Fibroblast of the aortic adventitia (primary cell): ENCODE results near the gene SLC6A2. TPM values are rescaled to one million over a fixed set of nuclear protein-coding genes. Genes with fewer than 3 reads are reported as not detected.

Experiments
- DNase-seq: peaks from one replicate; pipeline ENCODE4 v3.0.0-alpha.2; 2010; ENCODE audit warnings: low read depth
- H3K4me3 ChIP-seq: 2 replicates; pipeline ENCODE4 v1.5.1; 2011; ENCODE audit warnings: low read depth, mild to moderate bottlenecking, control low read depth, low read length, moderate library complexity
- total RNA-seq: library from RNA; depleted of rRNA; stranded (reverse); fragments of >200 nt; gene quantifications from 2 replicates; pipeline ENCODE4 v1.2.3, GENCODE V29; 2012; ENCODE audit warnings: low replicate concordance
- TF ChIP-seq, protein P1 (sequence below): IDR thresholded peaks from 2 replicates; pipeline ENCODE4 v1.5.1; 2011; ENCODE audit warnings: mild to moderate bottlenecking, low read length, control low read depth, inconsistent platforms; ENCODE audit not compliant: insufficient read depth

Gene SLC6A2
- total RNA-seq, 1 donor, result not detected

DNA sequence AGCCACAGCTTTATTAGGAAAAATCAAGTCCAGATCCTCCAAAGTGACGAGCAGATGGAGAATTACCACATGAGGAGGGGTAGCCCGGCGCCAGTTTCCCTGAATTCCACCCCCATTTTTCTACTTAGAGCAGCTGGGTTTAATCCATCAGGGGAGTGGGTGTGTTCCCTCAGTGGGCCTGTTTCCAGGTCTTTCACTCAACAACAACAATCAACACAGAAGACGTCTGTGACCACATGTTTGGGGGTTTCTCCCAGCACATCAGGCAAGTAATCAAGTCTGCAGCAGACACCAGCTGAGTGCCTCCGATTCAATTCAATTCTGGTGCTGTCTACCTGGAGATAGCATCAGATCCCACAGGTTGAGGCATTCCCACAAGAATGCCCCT, 6.8 kb downstream of the SLC6A2 start:
- TF ChIP-seq, protein P1, sequence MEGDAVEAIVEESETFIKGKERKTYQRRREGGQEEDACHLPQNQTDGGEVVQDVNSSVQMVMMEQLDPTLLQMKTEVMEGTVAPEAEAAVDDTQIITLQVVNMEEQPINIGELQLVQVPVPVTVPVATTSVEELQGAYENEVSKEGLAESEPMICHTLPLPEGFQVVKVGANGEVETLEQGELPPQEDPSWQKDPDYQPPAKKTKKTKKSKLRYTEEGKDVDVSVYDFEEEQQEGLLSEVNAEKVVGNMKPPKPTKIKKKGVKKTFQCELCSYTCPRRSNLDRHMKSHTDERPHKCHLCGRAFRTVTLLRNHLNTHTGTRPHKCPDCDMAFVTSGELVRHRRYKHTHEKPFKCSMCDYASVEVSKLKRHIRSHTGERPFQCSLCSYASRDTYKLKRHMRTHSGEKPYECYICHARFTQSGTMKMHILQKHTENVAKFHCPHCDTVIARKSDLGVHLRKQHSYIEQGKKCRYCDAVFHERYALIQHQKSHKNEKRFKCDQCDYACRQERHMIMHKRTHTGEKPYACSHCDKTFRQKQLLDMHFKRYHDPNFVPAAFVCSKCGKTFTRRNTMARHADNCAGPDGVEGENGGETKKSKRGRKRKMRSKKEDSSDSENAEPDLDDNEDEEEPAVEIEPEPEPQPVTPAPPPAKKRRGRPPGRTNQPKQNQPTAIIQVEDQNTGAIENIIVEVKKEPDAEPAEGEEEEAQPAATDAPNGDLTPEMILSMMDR, result no peak
- no peak for DNase-seq
- H3K4me3 ChIP-seq, result no peak overlapping the region

DNA sequence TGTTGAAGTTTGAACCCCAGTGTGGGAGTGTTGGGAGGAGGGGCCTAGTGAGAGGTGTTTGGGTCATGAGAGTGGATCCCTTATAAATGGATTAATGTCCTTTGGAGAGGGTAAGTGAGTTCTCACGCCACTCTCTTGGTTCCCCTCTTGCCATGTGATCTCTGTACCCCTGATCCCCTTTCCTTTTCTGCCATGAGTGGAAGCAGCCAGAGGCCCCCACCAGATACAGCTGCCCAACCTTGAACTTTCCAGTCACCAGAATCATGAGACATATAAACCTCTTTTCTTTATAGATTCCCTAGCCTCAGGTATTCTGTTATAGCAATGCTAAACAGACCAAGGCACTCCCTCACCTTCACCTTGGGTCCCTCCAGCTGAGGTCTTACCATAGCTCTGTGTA, 7.4 kb downstream of the SLC6A2 start:
- TF ChIP-seq, protein P1, result no peak
- DNase-seq, result no peak
- no peak overlapping the region for H3K4me3 ChIP-seq

DNA sequence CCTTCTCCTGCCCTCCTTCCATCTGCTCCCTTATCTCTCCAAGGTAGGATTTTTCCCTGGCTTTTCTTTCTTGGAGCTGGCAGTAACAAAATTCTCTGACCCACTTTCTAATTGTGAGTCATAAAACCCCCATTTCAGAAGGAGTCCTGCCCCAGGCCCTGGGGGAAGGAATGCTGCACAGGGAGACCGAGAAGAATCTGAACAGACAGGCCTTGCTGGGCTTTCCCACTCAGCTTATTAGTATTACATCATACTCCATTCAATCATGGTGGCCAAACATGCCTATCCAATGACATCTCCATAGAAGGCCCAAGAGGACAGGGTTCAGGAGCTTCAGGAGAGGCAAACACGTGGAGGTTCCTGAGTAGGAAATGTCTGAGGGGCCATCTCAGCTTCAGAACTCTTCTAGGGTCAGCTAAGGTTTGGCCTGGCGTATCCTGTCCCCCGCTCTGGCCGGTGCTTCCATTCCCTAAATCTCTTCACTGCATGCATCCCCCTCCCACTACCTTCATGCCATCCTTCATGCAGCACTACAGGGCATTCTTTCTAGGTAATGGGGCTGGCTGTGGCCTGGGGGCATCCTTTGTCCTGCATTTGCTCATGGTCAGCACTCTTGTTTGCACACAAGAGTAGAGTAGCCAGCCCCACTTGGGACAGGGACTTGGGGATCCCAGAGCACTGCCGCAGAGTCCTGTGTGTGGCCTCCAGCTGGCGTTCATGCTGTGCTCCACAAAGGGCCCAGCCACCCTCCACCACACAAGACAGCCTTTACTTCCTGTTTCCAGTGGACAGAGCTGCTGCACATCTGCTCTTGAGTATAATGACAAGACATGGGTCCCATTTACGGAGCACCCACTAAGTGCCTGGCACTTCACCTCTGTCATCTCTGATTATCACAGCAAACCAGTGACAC, 8.2 kb downstream of the SLC6A2 start:
- no peak for DNase-seq
- H3K4me3 ChIP-seq, result no peak overlapping the region
- TF ChIP-seq, protein P1, result no peak

DNA sequence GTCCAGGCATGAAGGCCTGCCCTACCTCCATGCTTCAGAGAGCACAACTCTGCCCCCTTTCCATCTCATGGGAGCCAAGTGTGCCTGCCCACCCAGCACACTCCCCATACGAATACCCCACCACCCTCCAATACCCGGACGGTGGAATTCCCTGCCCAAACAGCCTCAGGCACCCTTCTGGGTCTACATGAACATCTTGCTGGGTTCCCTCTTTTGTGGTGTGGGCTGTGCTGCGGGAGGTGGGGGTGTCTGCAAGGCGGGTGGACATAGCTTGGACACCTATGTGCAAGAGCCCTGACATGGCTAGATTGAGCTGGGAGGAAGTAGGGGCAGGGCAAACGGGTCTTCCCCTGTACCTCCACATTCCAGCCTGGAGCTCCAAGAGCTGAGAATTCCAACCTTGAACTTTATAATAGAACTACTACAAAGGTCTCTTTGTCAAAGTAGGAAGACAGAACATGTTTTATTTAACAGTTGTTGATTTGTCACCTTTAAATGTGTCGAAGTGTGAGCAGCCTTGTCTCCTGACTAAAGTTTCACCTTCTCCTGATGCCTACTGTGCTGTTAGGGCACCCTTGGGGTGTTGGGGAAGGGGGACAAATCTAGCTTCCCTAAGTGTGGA, 9.1 kb downstream of the SLC6A2 start:
- DNase-seq, result no peak
- TF ChIP-seq, protein P1, result no peak
- no peak overlapping the region for H3K4me3 ChIP-seq

DNA sequence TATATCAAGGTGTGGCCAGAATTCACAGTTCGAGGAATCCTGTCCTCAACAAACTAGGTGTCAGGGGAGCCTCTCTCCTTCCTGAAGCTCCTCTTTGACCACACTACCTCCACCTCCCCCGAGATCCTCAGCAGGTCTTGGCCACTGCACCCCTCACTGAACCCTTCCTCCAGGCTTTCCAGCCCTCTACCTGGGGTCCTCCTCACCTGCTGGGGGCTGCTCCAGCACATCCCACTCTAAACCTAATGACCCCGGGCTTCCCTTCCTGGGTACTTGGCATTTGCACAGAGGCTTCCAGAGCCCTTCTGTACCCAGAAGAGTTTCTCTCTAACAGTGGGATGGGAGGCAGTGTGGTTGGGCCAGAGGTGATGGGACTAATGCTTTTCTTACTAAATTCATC, 9.7 kb downstream of the SLC6A2 start:
- no peak overlapping the region for H3K4me3 ChIP-seq
- TF ChIP-seq, protein P1, result no peak
- no peak for DNase-seq

DNA sequence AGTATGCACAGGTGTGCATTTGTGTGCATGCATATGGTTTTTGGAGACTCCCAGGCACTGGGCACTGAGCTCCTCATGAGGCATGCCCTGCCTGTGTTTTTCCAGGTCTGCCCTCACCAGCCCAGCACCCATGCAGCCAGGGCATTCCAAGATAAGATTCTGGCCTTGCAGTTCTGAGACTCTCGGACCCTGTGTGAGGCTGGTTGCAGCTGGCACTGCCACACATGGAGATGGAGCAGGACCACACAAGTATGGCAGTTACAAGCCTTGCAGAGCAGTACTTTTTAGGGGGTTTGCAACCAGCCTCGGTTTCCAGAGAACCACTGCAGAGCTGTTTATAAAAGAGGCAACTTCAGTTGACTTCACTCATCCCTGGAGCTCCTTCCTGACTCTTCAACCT, 10.2 kb downstream of the SLC6A2 start:
- no peak for DNase-seq
- H3K4me3 ChIP-seq, result no peak overlapping the region
- TF ChIP-seq, protein P1, result no peak
